Astrocyte (in vitro differentiated cells and primary cell): ENCODE data around the gene UNC5CL. TPM values are rescaled to one million over a fixed set of nuclear protein-coding genes. Genes with fewer than 3 reads are reported as not detected.
A peak's percentile ranks its signal among the peaks of the same experiment; 100 is the strongest.

ENCODE experiments used
- DNase-seq: peaks from one replicate; pipeline ENCODE4 v3.0.0-alpha.2; 2010; ENCODE audit warnings: low read depth
- FAIRE-seq: peaks from 2 replicates; lab custom pipeline; 2011; peaks lifted over from hg19 to GRCh38; lab: Jason Lieb, UNC
- H2AFZ ChIP-seq: 2 replicates; pipeline ENCODE4 v1.6.0; 2012; ENCODE audit warnings: low read depth, low read length, inconsistent platforms
- H3K27ac ChIP-seq: 2 replicates; pipeline ENCODE4 v1.5.1; 2011; ENCODE audit warnings: low read depth, low read length, inconsistent platforms
- H3K27me3 ChIP-seq: 2 replicates; pipeline ENCODE4 v1.6.0; 2011; ENCODE audit warnings: low read length, inconsistent platforms; ENCODE audit not compliant: insufficient read depth
- H3K36me3 ChIP-seq: 2 replicates; pipeline ENCODE4 v1.5.1; 2011; ENCODE audit warnings: low read length, inconsistent platforms; ENCODE audit not compliant: insufficient read depth
- H3K4me1 ChIP-seq: 2 replicates; pipeline ENCODE4 v1.5.1; 2011; ENCODE audit warnings: low read length, inconsistent platforms; ENCODE audit not compliant: insufficient read depth
- H3K4me2 ChIP-seq: 2 replicates; pipeline ENCODE4 v1.6.0; 2012; ENCODE audit warnings: low read length, inconsistent platforms
- H3K4me3 ChIP-seq: 2 replicates; pipeline ENCODE4 v1.5.1; 2011; ENCODE audit warnings: low read depth, mild to moderate bottlenecking, low read length, inconsistent platforms; ENCODE audit not compliant: insufficient read depth
- H3K79me2 ChIP-seq: 2 replicates; pipeline ENCODE4 v1.6.0; 2012; ENCODE audit warnings: mild to moderate bottlenecking, low read length, inconsistent platforms; ENCODE audit not compliant: insufficient read depth
- H3K9ac ChIP-seq: 2 replicates; pipeline ENCODE4 v1.6.0; 2012; ENCODE audit warnings: mild to moderate bottlenecking, low read length, inconsistent platforms
- H3K9me3 ChIP-seq: 2 replicates; pipeline ENCODE4 v1.5.1; 2012; ENCODE audit warnings: low read depth, mild to moderate bottlenecking, low read length, inconsistent platforms; ENCODE audit not compliant: insufficient read depth
- H4K20me1 ChIP-seq: 2 replicates; pipeline ENCODE4 v1.6.0; 2012; ENCODE audit warnings: low read length, inconsistent platforms; ENCODE audit not compliant: insufficient read depth
- H3K27ac Mint-ChIP-seq: one replicate; pipeline ENCODE4 v1.8.0; 2021; ENCODE audit warnings: mild to moderate bottlenecking, mixed read lengths; ENCODE audit not compliant: unreplicated experiment
- H3K27me3 Mint-ChIP-seq: one replicate; pipeline ENCODE4 v1.8.0; 2021; ENCODE audit warnings: low read depth, mixed read lengths; ENCODE audit not compliant: unreplicated experiment
- H3K36me3 Mint-ChIP-seq: one replicate; pipeline ENCODE4 v1.8.0; 2021; ENCODE audit warnings: low read depth, mixed read lengths; ENCODE audit not compliant: unreplicated experiment
- H3K4me1 Mint-ChIP-seq: one replicate; pipeline ENCODE4 v1.8.0; 2021; ENCODE audit warnings: low read depth, mixed read lengths; ENCODE audit not compliant: unreplicated experiment
- H3K4me3 Mint-ChIP-seq: one replicate; pipeline ENCODE4 v1.8.0; 2021; ENCODE audit warnings: mild to moderate bottlenecking, moderate library complexity, mixed read lengths; ENCODE audit not compliant: unreplicated experiment
- H3K9me3 Mint-ChIP-seq: one replicate; pipeline ENCODE4 v1.8.0; 2021; ENCODE audit warnings: mild to moderate bottlenecking, mixed read lengths; ENCODE audit not compliant: unreplicated experiment
- CTCF ChIP-seq: IDR thresholded peaks from 2 replicates; pipeline ENCODE4 v1.5.1; 2011; ENCODE audit warnings: low read depth, mild to moderate bottlenecking, inconsistent platforms, low read length, moderate library complexity; ENCODE audit not compliant: insufficient read depth
- EZH2 ChIP-seq: IDR thresholded peaks from 2 replicates; pipeline ENCODE4 v1.6.1; 2012; ENCODE audit warnings: mild to moderate bottlenecking, low read length, inconsistent platforms; ENCODE audit not compliant: insufficient read depth
- total RNA-seq: library from RNA; stranded (reverse); gene quantifications from 2 replicates; pipeline ENCODE4 v1.2.1, GENCODE V29; 2021

UNC5CL gene
- total RNA-seq, 1 donor from 2014 or later, result 0.27 TPM

DNA sequence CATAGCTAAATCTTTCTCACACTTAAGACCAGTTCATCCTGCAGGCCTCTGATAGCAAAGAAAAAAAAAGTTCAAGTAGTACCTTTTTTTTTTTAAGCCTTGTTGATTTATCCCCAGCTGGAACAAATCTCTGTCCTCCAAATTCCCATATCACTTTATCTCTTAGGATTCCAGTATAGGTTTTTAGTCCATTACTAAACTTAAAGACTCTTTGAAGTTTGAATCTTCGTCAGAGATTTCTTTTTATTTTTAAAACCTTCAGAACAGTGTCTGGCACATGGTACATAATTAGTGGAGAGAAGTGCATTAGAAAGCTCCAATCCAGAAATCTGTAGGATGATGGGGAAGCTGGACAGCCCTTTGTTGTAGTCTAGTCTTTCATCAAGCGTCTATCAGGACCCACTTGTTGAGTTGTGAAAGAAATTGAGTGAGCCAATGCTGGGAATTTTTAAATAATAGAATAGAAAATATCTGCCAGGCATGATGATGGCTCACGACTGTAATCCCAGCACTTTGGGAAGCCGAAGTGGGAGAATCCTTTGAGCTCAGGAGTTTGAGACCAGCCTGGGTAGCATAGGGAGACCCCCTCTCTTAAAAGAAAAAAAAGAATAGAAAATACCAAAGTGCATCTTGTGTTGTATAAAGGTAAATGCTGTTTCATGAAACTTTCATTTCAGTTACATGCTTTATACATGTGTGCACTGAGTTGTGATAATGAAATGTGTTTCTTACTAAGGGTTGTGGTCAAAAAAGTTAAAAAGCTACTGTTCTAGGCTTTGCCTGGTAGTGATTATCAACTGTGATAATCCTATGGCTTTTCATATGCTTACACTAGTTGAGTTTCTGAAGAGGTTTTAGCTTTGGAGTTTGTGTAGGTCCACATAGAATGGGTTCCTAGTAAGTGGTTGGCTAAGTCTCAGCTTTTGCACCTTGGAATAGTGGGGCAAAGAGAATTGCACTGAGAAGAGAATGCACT lies 36.9 kb upstream of the UNC5CL start:
- FAIRE-seq, result no peak
- H3K27me3 Mint-ChIP-seq, result no peaks in the 10 kb centered on the region
- H3K36me3 ChIP-seq, result peaks cover 26% of the 10 kb centered on the region
- H3K36me3 Mint-ChIP-seq, result peaks cover 4% of the 10 kb centered on the region
- H3K27me3 ChIP-seq, result no peaks in the 10 kb centered on the region
- H4K20me1 ChIP-seq, result peaks cover 59% of the 10 kb centered on the region
- DNase-seq, result no peak
- peak overlapping the region; percentile 43 for H3K4me3 Mint-ChIP-seq
- H3K4me1 Mint-ChIP-seq, result peaks cover 16% of the 10 kb centered on the region
- TF ChIP-seq EZH2, result no peak
- no peak for TF ChIP-seq CTCF
- no peak overlapping the region for H3K4me3 ChIP-seq
- H3K4me2 ChIP-seq, result peak overlapping the region; percentile 99
- peaks cover 9% of the 10 kb centered on the region for H3K4me1 ChIP-seq
- no peaks in the 10 kb centered on the region for H3K9me3 ChIP-seq
- no peak overlapping the region for H3K27ac Mint-ChIP-seq
- H3K79me2 ChIP-seq, result peaks cover 76% of the 10 kb centered on the region
- no peak overlapping the region for H3K27ac ChIP-seq
- no peak overlapping the region for H2AFZ ChIP-seq
- no peak overlapping the region for H3K9ac ChIP-seq
- H3K9me3 Mint-ChIP-seq, result no peaks in the 10 kb centered on the region

DNA sequence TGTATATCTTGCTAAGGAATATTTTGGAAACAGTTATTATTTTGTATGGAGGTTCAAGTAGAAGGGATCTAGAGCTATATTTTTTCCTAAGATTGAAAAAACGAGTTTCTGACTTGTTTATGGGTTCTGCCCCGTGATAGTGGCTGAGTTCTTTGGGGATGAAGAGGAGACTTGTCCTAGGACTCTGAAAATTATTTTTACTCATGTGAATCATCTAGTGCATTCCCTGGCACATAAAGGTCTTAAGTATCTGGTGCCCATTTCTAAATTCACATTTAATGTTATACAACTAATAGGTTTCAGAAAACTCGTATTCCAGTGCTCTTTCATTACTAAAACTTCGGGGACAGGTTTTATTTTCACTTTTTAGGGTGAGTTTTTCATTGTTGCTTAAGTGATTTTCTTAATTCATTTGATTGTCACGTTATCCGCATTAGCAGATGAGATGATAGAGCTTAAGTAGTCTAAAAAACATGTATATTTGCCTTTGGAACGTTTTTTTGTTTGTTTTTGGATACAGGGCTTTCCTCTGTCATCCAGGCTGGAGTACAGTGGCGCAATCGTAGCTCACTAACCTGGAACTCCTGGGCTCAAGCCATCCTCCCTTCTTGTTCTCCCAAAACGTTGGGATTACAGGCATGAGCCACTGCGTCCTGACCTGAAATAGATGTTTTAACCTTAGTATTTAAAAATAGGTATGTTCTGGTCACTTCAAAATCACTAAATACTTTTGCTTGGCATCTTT lies 35.8 kb upstream of the UNC5CL start:
- Histone ChIP-seq H3K9me3 (no peaks in the 10 kb centered on the region), H2AFZ (no peak overlapping the region), H4K20me1 (peaks cover 51% of the 10 kb centered on the region), H3K27me3 (no peaks in the 10 kb centered on the region), H3K9ac (peak overlapping the region; percentile 99), H3K36me3 (peaks cover 15% of the 10 kb centered on the region), H3K27ac (no peak overlapping the region), H3K4me2 (peak overlapping the region; percentile 99), H3K4me3 (peak overlapping the region; percentile 81), H3K4me1 (peaks cover 9% of the 10 kb centered on the region), H3K79me2 (peaks cover 67% of the 10 kb centered on the region)
- Mint-ChIP-seq H3K27ac (peak overlapping the region; percentile 1), H3K9me3 (no peaks in the 10 kb centered on the region), H3K27me3 (no peaks in the 10 kb centered on the region), H3K4me1 (peaks cover 21% of the 10 kb centered on the region), H3K36me3 (no peaks in the 10 kb centered on the region), H3K4me3 (peak overlapping the region; percentile 86)
- no peak for DNase-seq
- TF ChIP-seq CTCF (no peak), EZH2 (no peak)
- FAIRE-seq, result no peak
